Left renal cortex interstitium (tissue), 4 donors: ENCODE results near the gene UBE2E2. TPM values are rescaled to one million over a fixed set of nuclear protein-coding genes. Genes with fewer than 3 reads are reported as not detected.

Experiments
- DNase-seq, 4 donors: peaks; one replicate each; pipeline ENCODE4 v3.0.0-alpha.2; 2013; ENCODE audit warnings: low read depth in 4 of 4, low spot score in 2 of 4, missing footprints in 1 of 4
- polyA plus RNA-seq, 4 donors: library from polyadenylated mRNA; unstranded; fragments of 120-200 nt; gene quantifications; one replicate each; pipeline ENCODE4 v1.2.1, GENCODE V29; 2013; ENCODE audit not compliant: insufficient read length in 4 of 4

The UBE2E2 gene
- polyA plus RNA-seq, 4 donors, result 49.7 to 57.3 (median 55.0) TPM

DNA sequence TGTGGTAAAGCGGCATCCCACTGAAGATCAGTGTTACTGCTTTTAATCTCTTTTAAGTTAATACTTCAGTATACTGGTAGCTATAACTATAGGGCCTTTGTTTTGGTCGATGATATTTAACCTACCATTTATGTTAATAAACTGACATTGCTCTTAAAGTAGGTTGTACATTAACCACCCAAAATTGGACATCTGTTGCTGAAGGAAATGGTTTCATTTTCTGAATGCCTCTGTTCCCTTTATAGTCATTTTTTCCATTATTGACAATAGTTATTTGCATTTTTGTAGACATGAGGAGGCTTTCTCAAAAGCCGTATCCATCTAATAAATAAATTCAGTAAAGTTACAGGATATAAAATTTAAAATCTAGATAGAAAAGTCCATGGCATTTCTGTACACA lies 350.2 kb downstream of the UBE2E2 start:
- no peak for DNase-seq

GRCh38 chr3:23565041-23565775 lies 362.1 kb downstream of the UBE2E2 start:
- DNase-seq, result no peak

GRCh38 chr3:23566499-23566898 lies 363.4 kb downstream of the UBE2E2 start:
- no peak for DNase-seq

- DNase-seq, result no peak
Observed at GRCh38 chr3:23567917-23568316, 364.8 kb downstream of the UBE2E2 start.

DNA sequence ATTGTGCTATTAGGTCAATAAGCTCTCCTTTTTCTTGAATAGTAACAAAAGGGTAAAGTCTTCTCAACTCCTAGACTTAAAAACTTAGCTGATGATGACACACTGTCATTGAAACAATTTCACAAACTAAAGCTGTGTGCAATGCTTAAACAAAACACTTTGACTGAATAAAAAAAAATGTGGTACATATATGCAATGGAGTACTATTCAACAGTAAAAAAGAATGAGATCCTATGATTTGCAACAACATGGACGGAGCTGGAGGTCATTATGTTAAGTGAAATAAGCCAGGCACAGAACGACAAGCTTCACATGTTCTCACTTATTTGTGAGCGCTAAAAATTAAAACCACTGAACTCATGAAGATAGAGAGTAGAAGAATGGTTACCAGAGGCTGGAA lies 370.7 kb downstream of the UBE2E2 start:
- DNase-seq, result no peak

DNA sequence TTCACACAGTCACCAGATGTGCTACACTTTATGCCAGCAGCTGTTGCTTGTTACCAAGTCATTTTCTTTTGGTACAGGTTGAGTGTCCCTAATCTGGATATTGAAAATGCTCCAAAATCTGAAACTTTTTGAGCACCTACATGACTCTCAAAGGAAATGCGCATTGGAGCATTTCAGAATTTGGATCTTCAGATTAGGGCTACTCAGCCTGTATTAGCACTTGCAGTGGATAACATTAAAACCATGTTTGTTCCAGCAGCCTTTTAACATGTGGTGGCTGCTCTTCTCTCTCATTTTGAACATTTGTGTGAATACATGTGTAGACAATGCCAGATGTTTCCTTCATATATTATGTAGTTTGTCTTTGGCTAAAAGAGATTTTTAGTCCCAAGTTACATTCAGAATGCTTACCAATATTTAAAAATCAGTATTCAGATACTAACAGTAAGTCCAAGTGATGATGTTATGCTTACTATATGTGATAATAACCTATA lies 371.7 kb downstream of the UBE2E2 start:
- no peak for DNase-seq

DNA sequence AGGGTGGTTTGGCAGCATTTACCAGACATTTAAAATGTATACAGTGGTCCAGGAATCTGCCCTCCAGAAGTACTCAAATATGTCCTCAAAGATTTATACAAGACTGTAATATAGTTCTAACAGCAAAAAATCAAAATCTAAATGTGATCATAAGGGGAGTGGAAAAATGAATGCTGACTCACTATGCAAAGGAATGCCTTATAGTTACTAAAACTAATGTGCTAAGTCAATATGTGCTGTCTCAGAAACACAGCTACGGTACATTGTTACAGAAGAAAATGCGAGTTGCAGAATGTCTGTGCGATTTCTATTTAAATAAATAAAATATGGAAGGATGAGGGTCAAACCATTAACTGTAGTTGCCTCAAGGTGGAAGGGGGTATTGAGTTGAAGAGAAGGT lies 372.6 kb downstream of the UBE2E2 start:
- no peak for DNase-seq

- DNase-seq, result no peak
Observed at GRCh38 chr3:23576379-23576959, 373.3 kb downstream of the UBE2E2 start.

GRCh38 chr3:23580096-23580713 lies 377.1 kb downstream of the UBE2E2 start:
- no peak for DNase-seq

DNA sequence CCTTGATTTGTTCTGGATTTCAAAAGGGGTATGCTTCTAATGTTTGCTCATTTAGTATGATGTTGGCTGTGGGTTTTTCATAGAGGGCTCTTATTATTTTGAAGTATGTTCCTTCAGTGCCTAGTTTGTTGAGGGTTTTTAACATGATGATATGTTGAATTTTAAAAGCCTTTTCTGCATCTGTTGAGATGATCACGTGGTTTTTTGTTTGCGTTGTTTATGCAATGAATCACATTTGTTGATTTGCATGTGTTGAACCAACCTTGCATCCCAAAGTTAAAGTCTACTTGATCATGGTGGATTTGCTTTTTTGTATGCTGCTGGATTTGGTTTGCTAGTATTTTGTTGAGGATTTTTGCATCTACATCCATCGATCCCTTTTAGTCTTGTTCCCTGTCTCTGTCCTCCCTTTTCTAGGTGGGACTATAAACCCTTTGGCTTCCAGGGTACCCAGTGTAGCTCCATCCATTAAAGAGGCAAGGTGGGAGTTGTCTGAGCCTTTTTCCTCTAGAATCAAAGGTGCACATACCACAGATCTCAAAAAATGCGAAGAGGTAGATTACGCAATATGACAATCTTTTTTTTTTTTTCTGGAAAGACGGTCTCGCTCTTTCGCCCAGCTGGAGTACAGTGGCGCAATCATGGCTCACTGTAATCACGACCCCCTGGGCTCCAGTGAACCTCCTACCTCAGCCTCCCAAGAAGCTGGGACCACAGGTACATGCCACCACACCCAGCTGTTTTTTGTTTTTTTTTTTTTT lies 381.0 kb downstream of the UBE2E2 start:
- no peak for DNase-seq

GRCh38 chr3:23587513-23587912 lies 384.4 kb downstream of the UBE2E2 start:
- DNase-seq, result no peak

- no peak for DNase-seq
Observed at GRCh38 chr3:23588547-23588946, 385.4 kb downstream of the UBE2E2 start.

DNA sequence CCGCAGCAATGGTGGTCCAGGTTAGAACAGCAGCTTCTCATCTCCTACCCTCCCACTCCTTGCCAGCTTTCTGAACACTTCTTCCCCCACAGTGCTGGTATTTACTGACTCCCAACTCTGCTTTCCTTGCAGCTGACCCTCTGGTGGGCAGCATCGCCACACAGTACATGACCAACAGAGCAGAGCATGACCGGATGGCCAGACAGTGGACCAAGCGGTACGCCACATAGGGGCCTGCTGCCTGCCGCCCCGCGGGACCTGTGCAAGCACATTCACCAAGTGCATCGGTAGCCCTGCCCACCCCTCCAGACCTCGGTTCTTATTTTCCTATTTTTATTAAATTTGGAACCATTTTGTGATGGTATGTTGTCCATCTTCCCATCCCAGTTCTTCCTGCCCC lies 386.5 kb downstream of the UBE2E2 start:
- DNase-seq, result no peak

DNA sequence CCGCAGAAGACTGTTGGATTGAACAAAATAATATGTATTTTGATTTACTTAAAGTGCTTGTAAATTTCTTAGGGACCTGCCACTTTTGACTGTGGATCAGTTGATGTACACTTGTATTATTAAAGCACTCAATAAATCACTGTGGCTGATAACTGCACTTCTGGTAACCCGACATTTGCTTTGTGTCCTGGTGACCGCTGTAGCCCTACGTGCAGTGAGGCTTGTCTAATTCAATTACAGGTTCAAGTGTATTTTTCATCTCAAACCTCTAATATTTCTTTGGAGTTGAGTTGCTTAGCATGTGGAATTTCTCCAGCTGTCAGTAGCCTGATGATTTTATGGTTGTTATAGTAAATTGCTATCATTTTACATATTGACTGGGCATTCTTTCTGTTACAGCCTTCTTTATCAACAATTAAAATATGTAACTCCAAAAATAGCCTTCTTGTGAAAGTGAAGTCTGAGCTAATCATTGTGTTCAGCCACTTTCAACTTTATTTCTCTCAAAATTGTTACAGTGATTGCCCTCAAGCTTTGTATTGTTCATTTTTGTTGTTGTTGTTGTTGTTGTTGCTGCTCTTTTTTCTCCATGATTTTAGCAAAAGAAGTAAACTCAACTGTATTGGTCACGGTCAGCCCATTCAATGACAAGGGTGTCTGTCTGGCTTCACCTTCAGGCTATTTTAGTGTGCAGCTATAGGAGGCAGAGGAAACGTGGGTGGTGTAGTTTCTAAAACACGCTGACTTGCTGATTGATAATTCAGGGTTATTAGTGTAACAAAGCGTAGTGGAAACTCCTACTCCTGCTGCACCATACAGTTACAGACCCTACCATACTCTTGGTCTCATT lies 387.5 kb downstream of the UBE2E2 start:
- DNase-seq, result no peak

DNA sequence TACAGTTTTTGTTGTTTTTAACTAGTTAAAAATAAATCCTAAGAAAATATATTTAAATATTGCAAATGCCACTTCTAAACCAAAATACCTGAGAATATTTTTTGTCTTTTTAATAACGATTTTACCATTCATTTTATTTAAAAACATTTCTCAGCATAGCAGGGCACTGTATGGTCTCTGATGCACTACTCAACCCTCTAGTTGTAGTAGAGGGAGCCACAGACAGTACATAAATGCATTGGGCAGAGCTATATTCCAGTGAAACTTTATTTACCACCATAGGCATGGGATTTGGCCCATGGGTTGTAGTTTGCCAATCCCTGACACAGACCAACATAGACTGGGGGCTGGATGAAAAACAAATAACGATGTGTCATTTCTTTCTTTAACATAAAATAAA lies 388.2 kb downstream of the UBE2E2 start:
- no peak for DNase-seq

DNA sequence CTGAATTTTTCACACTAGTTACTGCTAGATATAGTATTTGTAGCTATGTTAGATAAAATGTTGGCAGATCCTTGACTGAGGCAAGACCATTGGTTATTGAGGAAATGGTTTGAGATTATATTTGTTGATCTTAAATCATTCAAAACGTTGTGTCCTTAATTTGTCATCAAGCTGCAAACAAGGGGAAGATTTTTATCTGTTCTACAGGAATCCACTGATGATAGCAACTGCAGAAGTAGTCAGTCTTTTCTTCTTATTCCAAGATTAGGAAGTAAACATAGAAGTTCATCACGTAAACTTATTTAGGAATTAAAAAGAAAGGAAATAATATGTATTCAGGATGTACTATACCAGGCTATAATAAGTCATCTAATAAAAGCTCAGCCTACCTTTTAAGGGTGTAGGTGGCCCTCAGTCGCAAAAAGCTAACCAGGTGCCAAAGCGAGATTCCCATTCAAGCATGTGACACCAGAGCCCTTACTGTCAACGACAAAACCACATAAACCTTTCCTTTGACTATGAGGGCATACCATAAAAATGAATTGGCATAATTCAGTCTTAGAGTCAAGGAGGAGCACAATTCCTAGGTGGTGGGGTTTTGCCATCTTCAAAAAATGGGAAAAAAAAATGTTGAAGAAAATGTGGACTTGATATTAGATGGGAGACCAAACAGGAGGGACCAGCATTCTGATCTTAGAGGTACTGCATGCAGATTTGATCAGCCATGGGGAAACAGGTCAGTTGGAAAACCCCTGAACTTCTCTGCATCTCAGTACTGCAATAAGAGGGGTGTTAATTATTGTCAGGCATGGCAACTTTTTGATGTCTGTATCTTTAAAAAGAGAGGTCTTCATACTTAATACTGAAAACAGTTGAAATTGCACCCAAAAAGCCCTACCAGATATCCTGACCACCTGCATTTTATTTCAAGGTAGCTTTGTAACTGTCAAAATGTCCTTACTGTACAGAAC lies 390.1 kb downstream of the UBE2E2 start:
- DNase-seq, result no peak

DNA sequence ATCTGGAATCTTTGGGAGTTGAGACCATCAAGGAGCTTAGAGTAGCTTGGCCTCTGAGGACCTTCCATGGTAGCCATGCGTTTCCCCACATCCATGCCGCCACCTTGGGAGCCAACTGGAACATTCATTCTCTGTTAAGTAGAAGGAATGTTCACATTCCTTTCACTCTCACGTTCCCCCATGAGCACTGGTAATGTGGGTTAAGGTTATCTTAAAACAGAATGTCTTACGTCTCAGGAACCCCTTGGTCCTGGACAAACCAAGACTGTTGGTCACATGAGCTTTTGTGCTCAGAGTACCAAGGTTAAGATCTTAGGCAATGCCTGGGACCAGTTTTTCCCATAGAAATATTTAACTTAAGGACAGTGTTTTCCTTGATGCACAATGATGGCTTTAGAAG lies 390.9 kb downstream of the UBE2E2 start:
- DNase-seq, result no peak

DNA sequence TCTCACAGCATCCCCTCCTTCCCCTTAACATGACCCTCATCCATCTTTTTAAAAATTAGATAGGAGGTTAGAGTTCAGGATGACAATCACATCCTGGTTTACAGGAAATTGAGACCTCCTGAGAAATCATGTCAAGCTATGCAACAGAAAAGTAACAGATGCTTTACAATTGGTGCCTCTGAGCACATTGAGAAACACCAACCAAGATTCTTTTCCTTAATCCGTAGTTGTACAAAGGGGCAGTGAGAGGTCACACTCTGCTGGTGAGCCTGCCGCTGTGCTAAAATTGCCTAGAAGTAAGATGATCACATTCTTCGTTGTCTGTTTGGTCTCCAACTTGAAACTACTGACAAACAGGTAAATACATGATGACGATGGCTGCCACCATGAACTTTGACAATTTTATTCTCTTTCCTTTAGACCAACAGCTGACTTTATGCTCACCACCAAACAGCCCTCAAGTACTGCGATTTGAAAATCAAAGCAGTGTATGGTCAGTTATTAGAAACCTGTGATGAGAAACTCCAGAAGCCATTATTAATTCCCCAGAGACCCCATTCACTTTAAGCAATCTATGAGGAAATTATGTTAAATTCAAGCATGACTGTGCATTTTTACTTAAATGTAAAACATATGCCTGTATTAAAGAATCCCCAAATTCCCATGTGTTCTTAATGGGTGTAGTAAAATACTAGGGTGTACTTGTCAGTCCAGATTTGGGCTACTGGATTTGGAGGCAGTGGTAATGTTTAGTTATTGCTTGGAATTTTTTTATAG lies 392.0 kb downstream of the UBE2E2 start:
- DNase-seq, result no peak
